ENCODE measurements around the gene GTSF1L.
A peak's percentile ranks its signal among the peaks of the same experiment; 100 is the strongest.

The GTSF1L gene

GRCh38 chr20:43731927-43732326 lies 5.1 kb upstream of the GTSF1L start (continued):
- no peak for TF ChIP-seq CREB5 (CRISPR knock-in tag; IDR thresholded peaks at IDR 0.05; ENCODE audit: low read depth)
- TF ChIP-seq ESRRG (CRISPR knock-in tag; IDR thresholded peaks at IDR 0.05): no peak
- TF ChIP-seq PPARA (CRISPR knock-in tag; IDR thresholded peaks at IDR 0.05; ENCODE audit: borderline replicate concordance): no peak
- no peak for TF ChIP-seq ZFP30 (CRISPR knock-in tag; IDR thresholded peaks at IDR 0.05)
- no peak for TF ChIP-seq POU6F1 (CRISPR knock-in tag; IDR thresholded peaks at IDR 0.05; ENCODE audit: borderline replicate concordance, low read depth)

- TF ChIP-seq ZNF70 (CRISPR knock-in tag; IDR thresholded peaks at IDR 0.05) (no peak), CSRNP3 (CRISPR knock-in tag; IDR thresholded peaks at IDR 0.05) (no peak), ISL1 (CRISPR knock-in tag; IDR thresholded peaks at IDR 0.05) (no peak), ARNTL (CRISPR knock-in tag; IDR thresholded peaks at IDR 0.05; ENCODE audit: borderline replicate concordance, low read depth) (no peak), POU6F1 (CRISPR knock-in tag; IDR thresholded peaks at IDR 0.05; ENCODE audit: borderline replicate concordance, low read depth) (no peak), TCF4 (CRISPR knock-in tag; IDR thresholded peaks at IDR 0.05; ENCODE audit: borderline replicate concordance) (no peak), TOX (CRISPR knock-in tag; IDR thresholded peaks at IDR 0.05; ENCODE audit: borderline replicate concordance) (no peak), ZNF8 (CRISPR knock-in tag; IDR thresholded peaks at IDR 0.05) (no peak), SNAI2 (CRISPR knock-in tag; IDR thresholded peaks at IDR 0.05) (no peak), ZFP30 (CRISPR knock-in tag; IDR thresholded peaks at IDR 0.05) (no peak), RARB (CRISPR knock-in tag; IDR thresholded peaks at IDR 0.05) (no peak), PATZ1 (CRISPR knock-in tag; IDR thresholded peaks at IDR 0.05; ENCODE audit: borderline replicate concordance) (no peak), GLIS3 (CRISPR knock-in tag; IDR thresholded peaks at IDR 0.05) (no peak), TSHZ2 (CRISPR knock-in tag; IDR thresholded peaks at IDR 0.05) (no peak), ZNF565 (CRISPR knock-in tag; conservative IDR thresholded peaks at IDR 0.05; ENCODE audit: low read depth) (no peak), ZFP3 (CRISPR knock-in tag; IDR thresholded peaks at IDR 0.05) (no peak), CREB5 (CRISPR knock-in tag; IDR thresholded peaks at IDR 0.05; ENCODE audit: low read depth) (no peak), ESRRG (CRISPR knock-in tag; IDR thresholded peaks at IDR 0.05) (no peak)
- peak; percentile 86 for ATAC-seq
These were observed 4.7 kb upstream of the GTSF1L start for GRCh38 chr20:43731469-43731868.
